Retinal pigment epithelial cell (primary cell): ENCODE measurements around the gene FMNL1.

ENCODE experiments used
- DNase-seq: peaks from one replicate; pipeline ENCODE4 v3.0.0-alpha.2; 2010; ENCODE audit warnings: low read depth
- H3K4me3 ChIP-seq: 2 replicates; pipeline ENCODE4 v1.5.1; 2011; ENCODE audit warnings: mild to moderate bottlenecking, low read length, control low read depth, moderate library complexity
- CTCF ChIP-seq: conservative IDR thresholded peaks from 2 replicates; pipeline ENCODE4 v1.5.1; 2011; ENCODE audit warnings: low read depth, low read length, control low read depth, inconsistent platforms

Gene FMNL1

GRCh38 chr17:45253879-45254278 lies 32.2 kb downstream of the FMNL1 start:
- no peak for DNase-seq
- TF ChIP-seq CTCF: no peak
- H3K4me3 ChIP-seq: no peak overlapping the region

GRCh38 chr17:45255358-45255757 lies 33.7 kb downstream of the FMNL1 start:
- no peak overlapping the region for H3K4me3 ChIP-seq
- no peak for TF ChIP-seq CTCF

GRCh38 chr17:45256114-45256966 lies 34.7 kb downstream of the FMNL1 start:
- H3K4me3 ChIP-seq: no peak overlapping the region
- TF ChIP-seq CTCF: peak; percentile 22
- DNase-seq: no peak

More at GRCh38 chr17:45255358-45255757, 33.7 kb downstream of the FMNL1 start:
- DNase-seq: no peak

- no peak for TF ChIP-seq CTCF
- H3K4me3 ChIP-seq: no peak overlapping the region
- no peak for DNase-seq
Observed at GRCh38 chr17:45257115-45257514, 35.4 kb downstream of the FMNL1 start.

- no peak overlapping the region for H3K4me3 ChIP-seq
- no peak for TF ChIP-seq CTCF
- no peak for DNase-seq
Observed at GRCh38 chr17:45258981-45259380, 37.3 kb downstream of the FMNL1 start.

GRCh38 chr17:45260204-45260783 lies 38.6 kb downstream of the FMNL1 start:
- TF ChIP-seq CTCF: no peak
- no peak overlapping the region for H3K4me3 ChIP-seq
- DNase-seq: no peak
